ENCODE results near the gene RNF26. TPM values are rescaled to one million over a fixed set of nuclear protein-coding genes. Genes with fewer than 3 reads are reported as not detected.

RNF26 gene
- total RNA-seq = 12.1 and 14.5 TPM in 2 replicates

DNA sequence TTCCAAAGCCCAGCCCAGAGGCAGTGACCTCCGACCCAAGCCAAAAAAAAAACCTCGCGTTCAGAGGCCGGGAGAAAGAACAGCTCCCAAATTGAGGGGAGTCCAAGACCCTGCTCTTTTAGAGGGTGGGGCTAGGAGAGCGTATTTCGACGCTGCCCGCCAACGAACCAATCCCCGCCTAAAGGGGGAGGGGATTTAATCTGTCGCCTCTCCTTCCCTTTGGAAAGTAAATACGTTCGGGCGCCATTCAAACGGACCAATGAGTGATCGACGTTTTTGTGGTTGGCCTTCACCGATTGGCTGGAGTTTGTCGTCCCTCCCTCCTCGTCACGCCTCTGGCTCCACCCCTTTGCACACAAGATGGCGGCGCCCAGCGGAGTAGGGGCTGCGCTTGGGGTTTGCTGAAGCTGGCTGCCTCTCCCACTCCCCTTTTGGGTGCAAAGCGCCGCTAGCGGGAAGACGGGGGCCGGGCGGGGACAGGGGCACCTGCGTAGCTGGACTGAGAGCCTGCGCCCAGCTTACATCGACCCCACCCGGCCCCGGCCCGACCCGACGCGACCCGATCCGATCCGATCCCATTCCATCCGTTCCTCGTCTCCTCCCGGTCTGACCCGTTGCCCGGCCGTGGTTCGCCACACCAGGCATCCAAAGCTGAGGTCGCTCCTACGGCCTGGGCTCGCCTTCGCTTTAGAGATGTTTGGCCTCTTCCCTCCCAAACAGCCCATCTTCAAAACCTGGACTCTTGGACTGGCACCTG, at the start of gene RNF26:
Gene RNF26 (plus strand): TSS at position 354 of the 757 bp plus-strand sequence. CDS start 596 bp downstream, outside the sequence.

DNA sequence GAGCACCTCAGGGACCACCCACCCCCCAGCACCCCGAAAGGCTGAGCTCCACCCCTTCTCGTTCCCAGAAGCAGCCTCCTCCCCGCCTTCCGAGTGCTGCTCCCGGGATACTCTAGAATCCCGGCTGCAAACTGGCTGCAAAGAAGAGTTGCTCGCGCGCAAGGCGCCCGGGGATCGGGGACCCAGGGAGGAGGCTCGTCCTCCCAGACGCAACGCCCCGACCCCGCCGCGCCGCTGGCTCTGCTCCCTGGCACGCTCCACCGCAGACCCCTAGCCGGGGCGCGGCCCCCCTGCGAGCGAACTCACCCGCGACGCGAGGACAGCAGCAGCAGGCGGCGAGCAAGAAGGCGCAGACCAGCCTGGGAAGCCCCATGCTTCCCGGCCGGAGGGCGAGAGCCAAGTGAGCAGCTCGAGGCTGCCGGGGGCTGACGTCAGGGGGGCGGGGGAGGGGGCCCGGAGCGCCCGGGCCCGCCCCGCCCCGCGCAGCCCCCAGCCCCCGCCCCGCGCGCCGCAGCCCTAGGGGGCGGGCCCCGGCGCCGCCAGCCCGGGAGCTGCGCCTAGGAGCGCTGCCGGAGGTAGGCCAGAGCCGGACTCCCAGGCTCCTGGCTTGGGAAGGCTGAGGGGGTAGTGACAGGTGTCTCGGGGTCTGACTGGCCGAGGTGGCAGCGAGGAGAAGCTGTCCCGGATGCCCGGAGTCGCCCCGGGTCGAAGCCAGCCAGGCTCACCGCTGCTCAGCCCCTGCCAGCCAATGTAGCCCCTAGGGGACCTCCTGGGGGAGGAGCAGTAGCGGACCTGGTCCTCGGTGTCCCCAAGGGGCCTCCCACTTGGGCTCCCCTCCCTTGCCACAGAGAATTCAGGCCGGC, 17.4 kb upstream of the RNF26 start, which contains the start of gene MCAM:
Gene MCAM (minus strand): TSS at position 402 of the 863 bp plus-strand sequence. CDS start 29 bp downstream, at position 373.

DNA sequence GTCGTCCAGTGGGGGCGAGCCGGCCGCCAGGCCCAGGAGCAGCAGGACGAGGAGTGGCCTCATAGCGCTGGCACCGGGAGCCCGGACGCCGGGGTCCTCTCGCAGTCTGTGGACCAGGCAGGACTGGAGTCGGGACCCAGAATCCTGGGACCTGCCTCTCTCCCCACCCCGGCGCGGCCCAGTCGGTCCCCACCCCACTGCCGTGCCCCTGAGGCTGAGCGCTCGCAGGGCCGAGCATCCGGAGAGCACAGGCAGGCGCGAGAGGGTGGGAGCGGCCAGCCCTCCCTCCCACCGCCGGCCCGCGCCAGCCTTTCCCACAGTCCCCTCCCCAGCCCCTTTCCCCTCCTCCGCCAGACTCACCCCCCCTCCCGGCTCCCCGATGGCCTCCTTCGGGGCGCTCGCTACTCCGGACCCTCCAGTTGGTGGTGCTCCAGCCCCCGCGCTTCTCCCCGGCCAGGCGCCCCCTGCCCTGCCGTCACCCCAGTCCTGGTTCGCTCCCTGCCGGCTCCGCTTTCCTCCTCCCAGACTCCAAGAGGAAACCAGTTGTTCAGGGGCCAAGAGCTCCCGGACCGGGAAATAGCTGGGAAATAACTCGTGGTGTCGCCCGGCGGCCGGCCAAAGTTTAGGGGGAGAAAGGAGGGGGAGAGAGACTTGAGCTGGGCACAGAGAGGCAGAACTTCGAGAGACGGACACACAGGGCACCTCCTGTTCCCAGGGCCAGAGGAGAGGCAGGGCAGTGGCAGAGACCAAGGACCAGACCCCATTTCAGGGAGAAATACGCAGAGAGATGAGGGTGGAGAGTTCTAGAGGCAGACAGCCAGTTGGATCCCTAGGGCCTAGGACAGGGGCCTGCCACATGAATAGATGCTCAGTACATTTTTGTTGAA, 6.3 kb downstream of the RNF26 start, which contains the start of gene C1QTNF5:
Gene C1QTNF5 (minus strand): TSS at position 549 of the 887 bp plus-strand sequence. CDS start 486 bp downstream, at position 63.

DNA sequence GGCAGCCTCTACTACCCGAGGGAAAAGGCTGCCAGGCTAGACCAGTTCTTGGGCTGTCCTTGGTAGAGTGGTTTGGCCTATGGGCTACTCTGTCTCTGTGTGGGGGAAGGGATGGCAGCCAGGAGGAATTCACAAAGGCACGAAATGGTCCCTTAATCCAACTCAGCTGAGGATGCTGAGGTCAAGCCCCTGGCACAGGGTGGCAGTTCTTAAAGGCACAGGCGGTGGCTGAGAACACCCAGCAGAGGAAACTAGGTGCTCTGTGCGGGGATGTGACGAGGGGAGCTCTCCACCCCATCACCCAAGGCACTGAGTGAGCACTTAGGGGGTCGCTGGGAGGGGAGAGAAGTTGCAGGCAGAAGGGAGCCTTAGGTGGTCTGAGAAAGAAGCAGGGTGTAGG, 12.3 kb downstream of the RNF26 start, which contains the start of gene MFRP:
Gene MFRP (minus strand): TSS at position 101 of the 400 bp plus-strand sequence. CDS start 192 bp downstream, outside the sequence.

DNA sequence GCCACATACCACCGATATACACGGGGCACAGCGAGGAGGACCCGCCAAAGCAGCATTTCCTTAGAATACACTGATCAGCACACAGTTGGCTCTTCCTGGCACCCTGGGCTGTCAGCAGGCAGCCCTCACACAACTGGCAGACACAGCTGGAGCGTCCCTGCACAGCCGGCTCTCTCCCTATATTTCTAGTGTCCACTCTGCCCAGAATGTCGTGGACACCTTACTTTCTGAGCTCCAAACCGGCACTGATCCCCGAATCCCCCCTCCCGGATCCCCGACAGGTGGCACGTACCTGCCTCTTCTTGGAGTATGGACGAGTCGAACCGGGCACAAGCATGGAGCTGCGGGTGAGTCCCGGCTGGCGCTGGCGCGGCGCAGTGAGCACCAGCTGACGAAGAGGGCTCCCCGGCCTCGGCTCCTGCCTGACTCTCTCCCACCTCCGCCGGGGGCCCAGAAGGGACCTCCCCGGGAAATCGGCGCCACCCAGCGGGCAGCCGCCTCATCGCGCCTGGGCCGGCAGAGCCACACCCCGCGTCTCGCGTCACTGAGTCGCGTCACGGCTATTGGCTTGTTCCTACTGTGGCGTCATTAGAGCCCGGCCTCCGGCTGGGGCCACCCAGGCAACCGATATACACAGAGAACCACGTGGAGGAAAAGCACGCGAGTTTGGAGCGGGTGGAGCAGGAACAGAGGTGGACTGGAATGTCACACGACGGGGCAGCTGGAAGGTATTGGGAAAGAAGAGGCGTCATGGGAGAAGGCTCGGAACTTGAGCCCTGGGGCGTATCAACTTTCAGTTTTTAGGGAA, 47.1 kb downstream of the RNF26 start, which contains the start of gene USP2:
Gene USP2 (minus strand): TSS at position 510 of the 808 bp plus-strand sequence. CDS start 8,210 bp downstream, outside the sequence.

Other genes starting within 250 kb of the RNF26 start
- 17.5 and 25.7 TPM in 2 replicates for gene HMBS, start 249.6 kb upstream of the RNF26 start, total RNA-seq
- 21.9 and 27.5 TPM in 2 replicates for gene DPAGT1, start 232.7 kb upstream of the RNF26 start, total RNA-seq
- 5.8 and 7.8 TPM in 2 replicates for gene C2CD2L, start 227.2 kb upstream of the RNF26 start, total RNA-seq
- gene HINFP, start 212.9 kb upstream of the RNF26 start, total RNA-seq = 7.8 and 12.4 TPM in 2 replicates
- under 0.01 and 0.29 TPM in 2 replicates for gene ABCG4, start 185.5 kb upstream of the RNF26 start, total RNA-seq
- 16.0 and 23.1 TPM in 2 replicates for gene NLRX1, start 165.8 kb upstream of the RNF26 start, total RNA-seq
- gene NHERF4, start 149.1 kb upstream of the RNF26 start, total RNA-seq = not detected in 2 replicates
- 7.8 and 9.4 TPM in 2 replicates for gene CBL, start 128.2 kb upstream of the RNF26 start, total RNA-seq
- 77.6 and 86.5 TPM in 2 replicates for gene MCAM, start 17.4 kb upstream of the RNF26 start, total RNA-seq
- 10.7 and 12.9 TPM in 2 replicates for gene C1QTNF5, start 6.4 kb downstream of the RNF26 start, total RNA-seq
- gene MFRP, start 12.2 kb downstream of the RNF26 start, total RNA-seq = not detected in 2 replicates
- gene USP2, start 47.2 kb downstream of the RNF26 start, total RNA-seq = under 0.01 and 0.89 TPM in 2 replicates
- 281 and 436 TPM in 2 replicates for gene THY1, start 88.6 kb downstream of the RNF26 start, total RNA-seq

All from myometrial cell (primary cell).